NOMO-1 (cell line): ENCODE measurements around the gene CACNA1B.

Source experiments
- DNase-seq, 2 experiments: peaks; one replicate each; lab custom pipeline; 2025; ENCODE audit not compliant: unreplicated experiment in 2 of 2; lab: John Stamatoyannopoulos, UW

CACNA1B gene

DNA sequence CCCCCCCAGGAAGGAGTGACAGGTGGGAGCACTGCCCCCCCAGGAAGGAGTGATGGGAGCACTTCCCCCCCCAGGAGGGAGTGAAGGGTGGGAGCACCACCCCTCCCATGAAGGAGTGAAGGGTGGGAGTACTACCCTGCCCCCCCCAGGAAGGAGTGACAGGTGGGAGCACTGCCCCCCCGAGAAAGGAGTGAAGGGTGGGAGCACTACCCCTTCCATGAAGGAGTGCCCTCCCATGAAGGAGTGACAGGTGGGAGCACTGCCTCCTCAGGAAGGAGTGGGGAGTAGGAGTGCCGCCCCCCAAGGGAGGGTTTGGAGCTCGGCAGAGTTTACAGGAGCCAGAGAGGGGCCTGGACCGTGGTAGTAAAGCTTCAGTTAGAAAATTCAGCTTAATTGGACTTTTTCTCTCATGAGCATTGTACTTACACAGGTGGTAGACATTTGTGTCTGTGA lies 100.7 kb downstream of the CACNA1B start:
- no peak for DNase-seq

DNA sequence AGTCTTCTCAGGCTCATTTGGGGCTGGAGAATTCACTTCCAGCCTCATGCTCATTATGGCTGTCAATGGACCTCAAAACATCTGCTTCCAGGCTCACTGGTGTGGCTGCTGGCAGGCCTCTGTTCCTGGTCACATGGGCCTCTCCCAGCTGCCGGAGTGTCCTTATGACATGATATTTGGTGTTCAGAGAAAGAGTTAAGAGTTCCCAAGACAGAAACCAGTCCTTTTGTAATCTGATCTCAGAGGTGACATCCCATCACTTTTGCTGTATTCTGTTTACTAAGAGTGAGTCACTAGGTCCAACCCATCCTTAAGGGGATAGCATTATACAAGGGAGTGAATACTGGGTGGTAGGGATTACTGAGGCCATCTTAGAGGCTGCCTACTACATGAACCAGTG lies 104.6 kb downstream of the CACNA1B start:
- no peak for DNase-seq

DNA sequence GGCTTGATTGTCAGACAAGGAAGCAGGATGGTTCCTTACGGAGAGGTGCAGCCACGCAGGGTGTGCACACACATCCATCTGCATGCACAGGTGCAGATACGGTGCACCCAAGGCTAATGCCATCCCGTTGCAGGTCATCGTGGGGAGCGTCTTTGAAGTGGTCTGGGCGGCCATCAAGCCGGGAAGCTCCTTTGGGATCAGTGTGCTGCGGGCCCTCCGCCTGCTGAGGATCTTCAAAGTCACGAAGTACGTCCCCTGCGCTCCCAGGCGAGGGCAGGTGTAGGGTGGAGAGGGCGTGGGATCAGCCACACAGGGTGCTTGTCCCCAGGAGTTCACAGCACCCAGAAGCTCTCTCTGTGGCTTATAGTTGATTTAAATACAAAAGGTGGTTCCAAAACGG lies 106.4 kb downstream of the CACNA1B start:
- no peak for DNase-seq

DNA sequence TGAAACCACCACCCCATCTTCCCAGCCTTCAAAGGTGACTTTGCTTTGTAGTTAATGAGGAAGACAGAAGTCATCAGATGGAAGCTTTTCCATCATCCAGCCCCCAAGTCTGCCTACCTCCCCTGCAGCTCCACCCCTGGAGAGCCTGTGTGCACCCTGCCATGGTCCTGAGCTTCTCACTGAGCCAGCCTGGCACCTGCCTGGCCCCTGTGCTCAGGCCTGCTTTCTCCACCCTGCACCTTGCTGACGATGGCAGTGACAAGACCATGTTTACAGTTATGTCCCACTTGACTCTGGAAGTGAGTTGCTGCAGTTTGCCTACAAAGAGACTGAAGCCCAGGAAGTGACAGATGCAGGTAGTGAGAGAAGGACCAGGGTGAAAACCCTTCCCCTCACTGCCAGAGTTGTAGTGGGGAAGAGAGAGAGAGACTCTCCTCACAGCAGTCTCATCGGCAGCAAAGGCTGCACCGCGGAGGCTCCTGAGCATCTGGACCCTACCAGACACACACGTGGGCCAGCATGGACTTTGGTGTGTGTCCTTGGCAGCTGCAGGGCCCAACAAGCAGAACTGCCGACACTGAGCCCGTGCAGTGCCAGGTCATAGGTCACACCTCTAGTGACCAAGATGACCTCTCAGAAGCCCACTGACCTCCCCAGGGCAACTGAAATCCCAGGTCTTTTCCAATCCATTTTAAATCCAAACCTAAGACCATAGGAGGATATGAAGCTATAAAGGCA lies 107.1 kb downstream of the CACNA1B start:
- DNase-seq: no peak

GRCh38 chr9:137985637-137986071 lies 108.1 kb downstream of the CACNA1B start:
- DNase-seq: no peak

DNA sequence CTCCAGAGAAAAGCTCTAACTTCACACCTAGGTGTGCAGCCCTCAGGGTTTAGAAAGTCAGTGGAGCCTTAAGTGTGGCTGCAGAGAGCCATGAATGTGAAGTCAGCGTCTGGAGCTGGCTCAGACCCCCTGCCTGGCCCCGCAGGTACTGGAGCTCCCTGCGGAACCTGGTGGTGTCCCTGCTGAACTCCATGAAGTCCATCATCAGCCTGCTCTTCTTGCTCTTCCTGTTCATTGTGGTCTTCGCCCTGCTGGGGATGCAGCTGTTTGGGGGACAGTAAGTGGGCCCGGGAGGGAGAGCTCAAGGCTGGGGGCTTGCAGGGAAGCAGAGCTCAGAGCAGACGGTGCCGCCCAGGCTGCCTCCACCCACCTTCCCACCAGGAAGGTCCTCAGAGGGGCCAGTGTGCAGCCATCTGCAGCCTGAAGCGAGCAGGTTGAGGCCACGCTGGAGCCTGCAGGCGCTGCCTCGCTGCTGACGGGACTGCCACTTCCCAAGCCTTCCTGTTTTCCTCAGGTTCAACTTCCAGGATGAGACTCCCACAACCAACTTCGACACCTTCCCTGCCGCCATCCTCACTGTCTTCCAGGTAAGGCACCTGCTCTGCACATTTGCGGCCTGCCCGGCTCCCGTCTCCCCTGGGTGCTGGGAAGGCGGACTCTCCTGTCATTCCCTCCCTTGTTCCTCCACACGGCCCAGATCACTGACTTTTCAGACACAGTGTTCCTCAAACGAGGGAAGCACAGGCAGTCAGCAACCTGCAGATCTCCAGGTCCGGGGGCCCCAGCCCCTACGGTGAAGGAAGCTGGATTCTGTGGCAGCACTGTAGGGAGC lies 108.9 kb downstream of the CACNA1B start:
- DNase-seq: no peak

DNA sequence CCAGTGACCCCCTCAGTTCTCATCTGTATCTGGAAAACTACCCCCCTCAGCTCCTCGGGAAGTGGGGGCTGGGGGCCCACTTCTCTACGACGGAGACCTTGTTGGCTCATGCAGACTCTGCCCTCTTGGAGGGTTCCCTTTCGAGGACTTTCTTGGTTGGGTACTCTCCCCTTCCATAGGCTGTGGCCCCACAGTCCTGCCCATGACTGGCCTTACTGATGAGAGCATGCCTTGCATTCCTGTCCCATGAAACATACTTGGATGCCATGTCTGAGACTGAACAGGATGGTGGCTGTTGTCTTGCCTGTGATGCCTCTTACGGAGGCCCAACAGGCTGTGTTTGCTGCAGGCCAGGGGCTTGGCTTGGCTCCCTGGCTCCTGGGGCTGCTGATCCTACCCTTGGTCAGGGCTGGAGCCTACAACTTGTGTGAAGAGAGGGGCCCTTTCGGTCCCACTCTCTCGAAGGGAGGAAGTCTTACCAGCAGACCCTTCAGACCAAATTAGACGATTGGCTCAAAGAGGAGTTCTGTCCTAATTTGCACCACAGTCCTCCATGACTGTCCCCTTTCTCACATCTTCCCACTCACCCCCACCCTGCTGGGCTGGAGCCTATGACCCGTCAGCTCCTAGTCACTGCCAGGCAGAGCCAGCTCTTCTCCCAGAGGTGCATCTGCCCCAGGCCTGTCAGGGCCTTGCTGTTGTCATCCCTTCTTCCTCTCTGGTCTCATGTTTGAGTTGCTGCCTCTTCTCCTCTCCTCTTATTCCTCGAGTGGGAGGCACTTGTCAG lies 109.9 kb downstream of the CACNA1B start:
- no peak for DNase-seq

- DNase-seq: no peak
These were observed 110.5 kb downstream of the CACNA1B start for GRCh38 chr9:137988051-137988450.

GRCh38 chr9:137988701-137989100 lies 111.1 kb downstream of the CACNA1B start:
- no peak for DNase-seq

DNA sequence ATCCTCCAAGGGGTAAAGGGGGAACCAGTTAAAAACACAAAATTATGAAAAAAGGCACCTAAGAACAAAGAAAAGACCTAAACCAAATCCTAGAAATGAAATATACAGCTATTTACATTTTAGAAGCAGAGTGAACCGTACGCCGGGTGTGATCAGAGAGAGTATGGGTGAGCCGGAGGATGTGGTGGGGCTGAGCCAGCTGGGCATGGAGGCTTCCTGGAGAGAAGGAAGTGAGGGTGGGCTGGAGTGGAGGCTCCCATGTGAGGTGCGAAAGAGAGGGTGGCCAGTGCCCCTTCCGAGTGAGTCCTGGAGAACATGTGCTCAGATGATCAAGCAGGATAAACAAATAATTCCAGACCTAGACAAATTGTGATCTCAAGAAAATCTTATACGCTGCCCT lies 111.6 kb downstream of the CACNA1B start:
- DNase-seq: no peak

- no peak for DNase-seq
These were observed 112.6 kb downstream of the CACNA1B start for GRCh38 chr9:137989999-137990715.

- DNase-seq: no peak
These were observed 126.1 kb downstream of the CACNA1B start for GRCh38 chr9:138003485-138004190.

GRCh38 chr9:138006576-138007233 lies 129.1 kb downstream of the CACNA1B start:
- DNase-seq: no peak

DNA sequence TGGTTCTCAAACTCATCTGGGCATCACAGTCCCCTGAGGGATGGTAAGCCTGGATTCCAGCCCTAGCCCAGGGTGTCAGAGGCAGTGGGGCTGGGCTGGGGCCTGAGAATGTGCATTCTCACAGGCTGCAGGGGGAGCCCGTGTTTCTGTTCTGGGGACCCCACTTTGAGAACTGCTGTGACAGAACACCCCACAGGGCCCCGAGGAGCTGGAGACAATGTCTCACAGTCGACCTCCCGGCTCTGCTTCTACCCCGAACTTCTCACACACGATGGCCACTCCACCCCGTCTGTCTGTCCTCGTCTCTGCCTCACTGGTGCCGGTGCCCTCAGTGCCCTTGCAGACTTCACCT lies 130.0 kb downstream of the CACNA1B start:
- no peak for DNase-seq

DNA sequence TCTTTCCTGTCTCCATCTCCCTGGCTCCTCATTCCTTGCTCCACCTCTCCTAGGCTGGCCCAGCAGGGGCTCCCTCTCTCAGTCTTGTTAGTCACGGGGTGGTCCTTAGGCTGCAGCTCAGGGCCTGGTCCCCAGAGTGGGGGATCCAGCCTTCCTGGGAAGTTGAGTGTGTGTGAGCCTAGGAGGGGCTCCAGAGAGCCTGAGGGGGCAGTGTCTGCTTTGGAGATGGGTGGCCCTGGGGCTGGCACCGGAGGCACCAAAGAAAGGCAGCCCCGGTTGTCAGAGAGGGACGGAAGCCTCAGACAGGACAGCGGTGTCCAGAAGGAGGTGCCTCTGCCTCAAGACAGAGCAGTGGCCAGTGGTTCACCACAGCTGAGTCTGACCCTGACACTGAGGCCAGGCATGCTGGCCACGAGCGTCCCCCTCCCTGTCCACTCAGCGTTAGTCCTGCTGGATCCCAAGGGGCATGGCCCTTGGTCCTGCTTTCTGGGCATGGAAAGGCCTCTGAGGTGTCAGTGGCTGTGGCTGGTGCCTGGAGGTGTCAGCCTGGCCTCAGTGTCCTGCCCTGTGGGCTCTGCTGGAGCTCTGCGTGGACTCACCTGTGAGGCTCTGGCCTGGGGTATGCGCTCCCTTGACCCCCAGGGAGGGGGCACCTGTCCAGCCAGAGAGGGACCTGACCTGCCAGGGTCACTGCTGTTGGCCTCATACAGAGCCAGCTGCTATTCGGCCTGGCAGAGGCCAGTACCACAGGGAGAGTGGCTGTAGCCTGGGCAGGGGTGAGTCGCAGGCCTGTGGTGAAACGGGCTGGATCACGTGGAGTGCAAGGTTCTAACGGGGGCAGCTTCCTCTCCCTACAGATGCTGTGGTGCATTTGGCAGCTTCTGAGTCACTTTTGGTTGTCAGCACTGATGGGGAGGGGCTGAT lies 130.6 kb downstream of the CACNA1B start:
- DNase-seq: no peak

DNA sequence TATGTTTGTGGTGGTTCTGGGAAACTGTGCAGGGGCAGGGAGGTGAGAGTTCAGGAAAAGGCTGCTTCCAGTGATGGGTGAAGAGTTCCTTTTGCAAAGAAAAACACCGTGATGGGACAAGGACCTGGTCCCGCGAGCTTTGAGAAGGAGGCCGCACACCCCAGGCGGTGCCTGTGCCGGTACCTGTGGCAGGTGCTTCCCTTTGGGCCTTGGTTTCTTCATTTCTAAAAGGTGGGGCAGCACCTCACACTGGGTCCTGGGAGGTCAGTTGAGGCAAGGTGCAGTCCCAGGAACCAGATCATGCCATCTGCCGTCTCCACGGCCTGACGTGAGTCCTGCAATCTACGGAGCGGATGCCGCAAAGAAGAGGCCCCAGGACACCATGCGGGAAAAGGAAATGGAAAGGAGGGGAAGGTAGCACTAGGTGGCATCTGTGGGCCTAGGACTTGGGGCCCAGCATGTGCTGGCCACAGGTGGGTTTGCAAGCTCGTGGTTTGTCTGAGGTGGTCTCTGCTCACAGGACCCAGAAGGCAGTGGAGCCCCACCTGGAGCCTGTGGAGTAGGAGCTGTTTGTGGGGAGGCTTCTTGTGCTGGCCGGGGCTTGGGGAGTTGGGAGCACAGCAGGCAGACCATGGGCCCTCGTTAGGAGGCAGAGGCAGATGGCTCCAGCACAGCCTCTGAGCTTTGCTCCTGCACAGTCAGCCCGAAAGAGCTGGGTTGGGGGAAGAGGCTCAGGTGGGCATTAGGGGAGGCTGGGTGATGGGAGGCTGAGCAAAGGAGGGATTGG lies 131.6 kb downstream of the CACNA1B start:
- DNase-seq: no peak

GRCh38 chr9:138009803-138010690 lies 132.5 kb downstream of the CACNA1B start:
- DNase-seq: no peak
